ENCODE measurements around the gene SETBP1. TPM values are rescaled to one million over a fixed set of nuclear protein-coding genes. Genes with fewer than 3 reads are reported as not detected.

Gene SETBP1
- total and polyA plus RNA-seq, 9 of the 15 experiments (the other 6 are each of a cell fraction or from before 2014, with no cell fraction given) = under 0.01 to 0.13 (median 0.04) TPM

DNA sequence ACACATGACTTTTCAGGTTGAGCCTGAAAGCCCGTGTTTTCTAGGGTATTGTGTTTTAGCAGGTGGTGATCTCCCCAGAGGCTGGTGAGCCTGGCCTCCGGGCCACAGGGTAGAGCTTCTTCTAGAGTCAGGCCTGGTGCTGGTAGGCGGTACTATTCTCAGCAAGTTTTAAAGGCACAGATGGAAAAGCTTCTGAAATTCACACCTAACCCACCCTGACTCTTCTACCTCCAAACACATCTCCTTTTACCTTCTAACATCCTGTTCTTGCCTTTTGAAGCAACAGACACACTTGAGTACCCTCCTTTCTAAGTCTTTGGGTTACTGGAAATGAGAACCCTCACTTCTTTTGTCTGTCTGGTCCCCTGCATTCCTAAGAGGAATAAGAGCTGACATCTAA is 191.1 kb downstream of the SETBP1 start (continued):
- TF ChIP-seq, protein P1, sequence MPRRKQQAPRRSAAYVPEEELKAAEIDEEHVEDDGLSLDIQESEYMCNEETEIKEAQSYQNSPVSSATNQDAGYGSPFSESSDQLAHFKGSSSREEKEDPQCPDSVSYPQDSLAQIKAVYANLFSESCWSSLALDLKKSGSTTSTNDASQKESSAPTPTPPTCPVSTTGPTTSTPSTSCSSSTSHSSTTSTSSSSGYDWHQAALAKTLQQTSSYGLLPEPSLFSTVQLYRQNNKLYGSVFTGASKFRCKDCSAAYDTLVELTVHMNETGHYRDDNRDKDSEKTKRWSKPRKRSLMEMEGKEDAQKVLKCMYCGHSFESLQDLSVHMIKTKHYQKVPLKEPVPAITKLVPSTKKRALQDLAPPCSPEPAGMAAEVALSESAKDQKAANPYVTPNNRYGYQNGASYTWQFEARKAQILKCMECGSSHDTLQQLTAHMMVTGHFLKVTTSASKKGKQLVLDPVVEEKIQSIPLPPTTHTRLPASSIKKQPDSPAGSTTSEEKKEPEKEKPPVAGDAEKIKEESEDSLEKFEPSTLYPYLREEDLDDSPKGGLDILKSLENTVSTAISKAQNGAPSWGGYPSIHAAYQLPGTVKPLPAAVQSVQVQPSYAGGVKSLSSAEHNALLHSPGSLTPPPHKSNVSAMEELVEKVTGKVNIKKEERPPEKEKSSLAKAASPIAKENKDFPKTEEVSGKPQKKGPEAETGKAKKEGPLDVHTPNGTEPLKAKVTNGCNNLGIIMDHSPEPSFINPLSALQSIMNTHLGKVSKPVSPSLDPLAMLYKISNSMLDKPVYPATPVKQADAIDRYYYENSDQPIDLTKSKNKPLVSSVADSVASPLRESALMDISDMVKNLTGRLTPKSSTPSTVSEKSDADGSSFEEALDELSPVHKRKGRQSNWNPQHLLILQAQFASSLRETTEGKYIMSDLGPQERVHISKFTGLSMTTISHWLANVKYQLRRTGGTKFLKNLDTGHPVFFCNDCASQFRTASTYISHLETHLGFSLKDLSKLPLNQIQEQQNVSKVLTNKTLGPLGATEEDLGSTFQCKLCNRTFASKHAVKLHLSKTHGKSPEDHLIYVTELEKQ (CRISPR knock-in tag; IDR thresholded peaks at IDR 0.05) = no peak
- TF ChIP-seq, protein P2, sequence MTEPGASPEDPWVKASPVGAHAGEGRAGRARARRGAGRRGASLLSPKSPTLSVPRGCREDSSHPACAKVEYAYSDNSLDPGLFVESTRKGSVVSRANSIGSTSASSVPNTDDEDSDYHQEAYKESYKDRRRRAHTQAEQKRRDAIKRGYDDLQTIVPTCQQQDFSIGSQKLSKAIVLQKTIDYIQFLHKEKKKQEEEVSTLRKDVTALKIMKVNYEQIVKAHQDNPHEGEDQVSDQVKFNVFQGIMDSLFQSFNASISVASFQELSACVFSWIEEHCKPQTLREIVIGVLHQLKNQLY (CRISPR knock-in tag; conservative IDR thresholded peaks at IDR 0.05) = no peak
- TF ChIP-seq, protein P3, sequence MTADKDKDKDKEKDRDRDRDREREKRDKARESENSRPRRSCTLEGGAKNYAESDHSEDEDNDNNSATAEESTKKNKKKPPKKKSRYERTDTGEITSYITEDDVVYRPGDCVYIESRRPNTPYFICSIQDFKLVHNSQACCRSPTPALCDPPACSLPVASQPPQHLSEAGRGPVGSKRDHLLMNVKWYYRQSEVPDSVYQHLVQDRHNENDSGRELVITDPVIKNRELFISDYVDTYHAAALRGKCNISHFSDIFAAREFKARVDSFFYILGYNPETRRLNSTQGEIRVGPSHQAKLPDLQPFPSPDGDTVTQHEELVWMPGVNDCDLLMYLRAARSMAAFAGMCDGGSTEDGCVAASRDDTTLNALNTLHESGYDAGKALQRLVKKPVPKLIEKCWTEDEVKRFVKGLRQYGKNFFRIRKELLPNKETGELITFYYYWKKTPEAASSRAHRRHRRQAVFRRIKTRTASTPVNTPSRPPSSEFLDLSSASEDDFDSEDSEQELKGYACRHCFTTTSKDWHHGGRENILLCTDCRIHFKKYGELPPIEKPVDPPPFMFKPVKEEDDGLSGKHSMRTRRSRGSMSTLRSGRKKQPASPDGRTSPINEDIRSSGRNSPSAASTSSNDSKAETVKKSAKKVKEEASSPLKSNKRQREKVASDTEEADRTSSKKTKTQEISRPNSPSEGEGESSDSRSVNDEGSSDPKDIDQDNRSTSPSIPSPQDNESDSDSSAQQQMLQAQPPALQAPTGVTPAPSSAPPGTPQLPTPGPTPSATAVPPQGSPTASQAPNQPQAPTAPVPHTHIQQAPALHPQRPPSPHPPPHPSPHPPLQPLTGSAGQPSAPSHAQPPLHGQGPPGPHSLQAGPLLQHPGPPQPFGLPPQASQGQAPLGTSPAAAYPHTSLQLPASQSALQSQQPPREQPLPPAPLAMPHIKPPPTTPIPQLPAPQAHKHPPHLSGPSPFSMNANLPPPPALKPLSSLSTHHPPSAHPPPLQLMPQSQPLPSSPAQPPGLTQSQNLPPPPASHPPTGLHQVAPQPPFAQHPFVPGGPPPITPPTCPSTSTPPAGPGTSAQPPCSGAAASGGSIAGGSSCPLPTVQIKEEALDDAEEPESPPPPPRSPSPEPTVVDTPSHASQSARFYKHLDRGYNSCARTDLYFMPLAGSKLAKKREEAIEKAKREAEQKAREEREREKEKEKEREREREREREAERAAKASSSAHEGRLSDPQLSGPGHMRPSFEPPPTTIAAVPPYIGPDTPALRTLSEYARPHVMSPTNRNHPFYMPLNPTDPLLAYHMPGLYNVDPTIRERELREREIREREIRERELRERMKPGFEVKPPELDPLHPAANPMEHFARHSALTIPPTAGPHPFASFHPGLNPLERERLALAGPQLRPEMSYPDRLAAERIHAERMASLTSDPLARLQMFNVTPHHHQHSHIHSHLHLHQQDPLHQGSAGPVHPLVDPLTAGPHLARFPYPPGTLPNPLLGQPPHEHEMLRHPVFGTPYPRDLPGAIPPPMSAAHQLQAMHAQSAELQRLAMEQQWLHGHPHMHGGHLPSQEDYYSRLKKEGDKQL (CRISPR knock-in tag; IDR thresholded peaks at IDR 0.05; ENCODE audit: borderline replicate concordance) = no peak
- TF ChIP-seq HMG20B (CRISPR knock-in tag; IDR thresholded peaks at IDR 0.05) (no peak), PCBP1 (IDR thresholded peaks at IDR 0.05; ENCODE audit: low read depth, low read length, poor library complexity, severe bottlenecking) (no peak)
